IMR-90 (cell line): ENCODE results near the gene TAGLN2. TPM values are rescaled to one million over a fixed set of nuclear protein-coding genes. Genes with fewer than 3 reads are reported as not detected.

ENCODE experiments used
- ATAC-seq: fragments of 200-7000 bp; cut with Tn5 transposase; 2 replicates; pipeline ENCODE4 v1.9.1; 2020; ENCODE audit warnings: low read depth, mild to moderate bottlenecking, moderate library complexity
- BruUV-seq: library from RNA; stranded (reverse); fragments of 400-500 nt; replicated peaks from 2 replicates; lab custom pipeline; 2021; lab: Mats Ljungman, UMichigan
- CTCF ChIA-PET: fragments of 300-600 bp; formaldehyde crosslinking; extraction: SDS; loops from one replicate; lab custom pipeline; 2021; ENCODE audit warnings: antibody characterized with exemption; lab: Yijun Ruan, JAX
- POLR2A ChIA-PET: fragments of 300-600 bp; sonication (Branson Sonifier 250); formaldehyde crosslinking; loops from one replicate; lab custom pipeline; 2022; ENCODE audit warnings: antibody characterized with exemption; ENCODE audit not compliant: unreplicated experiment; lab: Charles Lee
- DNase-seq: peaks from one replicate; pipeline ENCODE4 v3.0.0; 2013
- H2AFZ ChIP-seq: replicated peaks from 2 replicates; pipeline ENCODE3; 2013; ENCODE audit warnings: low read length, mild to moderate bottlenecking; ENCODE audit not compliant: poor library complexity
- H2AK5ac ChIP-seq: 2 replicates; pipeline ENCODE4 v1.6.1; 2013; ENCODE audit warnings: low read depth, low read length, inconsistent platforms
- H2AK9ac ChIP-seq: replicated peaks from 2 replicates; pipeline ENCODE3; 2013; ENCODE audit warnings: mild to moderate bottlenecking, low read depth, low read length, moderate library complexity; ENCODE audit not compliant: poor library complexity
- H2BK120ac ChIP-seq: 2 replicates; pipeline ENCODE4 v1.6.1; 2013; ENCODE audit warnings: low read depth, low read length, inconsistent platforms
- H2BK15ac ChIP-seq: 3 replicates; pipeline ENCODE4 v1.6.1; 2013; ENCODE audit warnings: low read depth, low read length, inconsistent platforms
- H2BK20ac ChIP-seq: 2 replicates; pipeline ENCODE4 v1.6.1; 2013; ENCODE audit warnings: low read depth, mild to moderate bottlenecking, inconsistent platforms, low read length, moderate library complexity
- H2BK5ac ChIP-seq: 2 replicates; pipeline ENCODE4 v1.6.1; 2013; ENCODE audit warnings: mild to moderate bottlenecking, low read depth, low read length, inconsistent platforms; ENCODE audit not compliant: poor library complexity, severe bottlenecking
- H3K14ac ChIP-seq: replicated peaks from 2 replicates; pipeline ENCODE4 v1.6.1; 2013; ENCODE audit warnings: low read depth, low read length, inconsistent platforms
- H3K18ac ChIP-seq: 2 replicates; pipeline ENCODE4 v1.6.1; 2013; ENCODE audit warnings: low read depth, low read length, control low read depth
- H3K23ac ChIP-seq: 2 replicates; pipeline ENCODE4 v1.6.1; 2013; ENCODE audit warnings: low read depth, low read length, inconsistent platforms
- H3K27ac ChIP-seq: 2 replicates; pipeline ENCODE4 v1.5.1; 2013; ENCODE audit warnings: mild to moderate bottlenecking, control low read depth, low read length; ENCODE audit not compliant: insufficient read depth
- H3K27me3 ChIP-seq: 2 replicates; pipeline ENCODE4 v1.6.1; 2013; ENCODE audit warnings: low read length; ENCODE audit not compliant: control insufficient read depth, insufficient read depth
- H3K36me3 ChIP-seq: 2 replicates; pipeline ENCODE4 v1.6.1; 2013; ENCODE audit warnings: low read length, mixed read lengths; ENCODE audit not compliant: control insufficient read depth, insufficient read depth
- H3K4ac ChIP-seq: 2 replicates; pipeline ENCODE4 v1.6.1; 2013; ENCODE audit warnings: low read depth, low read length, inconsistent platforms
- H3K4me1 ChIP-seq: 2 replicates; pipeline ENCODE4 v1.6.1; 2013; ENCODE audit warnings: low read length, mixed read lengths; ENCODE audit not compliant: control insufficient read depth, insufficient read depth
- H3K4me2 ChIP-seq: 2 replicates; pipeline ENCODE4 v1.6.1; 2013; ENCODE audit warnings: low read depth, mild to moderate bottlenecking, control low read depth, low read length, moderate library complexity
- H3K4me3 ChIP-seq: 2 replicates; pipeline ENCODE4 v1.5.1; 2013; ENCODE audit warnings: low read depth, mild to moderate bottlenecking, control low read depth, low read length, moderate library complexity; ENCODE audit not compliant: insufficient read depth
- H3K56ac ChIP-seq: 2 replicates; pipeline ENCODE4 v1.6.1; 2013; ENCODE audit warnings: low read length, inconsistent platforms; ENCODE audit not compliant: insufficient read depth; ENCODE audit errors: extremely low read depth
- H3K79me1 ChIP-seq, 2 experiments: 2 replicates each; pipeline ENCODE4 v1.6.1; 2013; ENCODE audit warnings: low read length in 2 of 2, inconsistent platforms in 1 of 2, low read depth in 1 of 2
- H3K9ac ChIP-seq: 2 replicates; pipeline ENCODE4 v1.6.1; 2013; ENCODE audit warnings: low read depth, low read length, control low read depth
- H3K9me1 ChIP-seq: 2 replicates; pipeline ENCODE4 v1.6.1; 2013; ENCODE audit warnings: low read length, inconsistent platforms; ENCODE audit not compliant: insufficient read depth
- H3K9me3 ChIP-seq: 2 replicates; pipeline ENCODE4 v1.6.1; 2013; ENCODE audit warnings: low read length; ENCODE audit not compliant: control insufficient read depth, insufficient read depth
- H4K20me1 ChIP-seq: 2 replicates; pipeline ENCODE4 v1.6.1; 2013; ENCODE audit warnings: low read length, inconsistent platforms; ENCODE audit not compliant: insufficient read depth
- H4K5ac ChIP-seq: 2 replicates; pipeline ENCODE4 v1.6.1; 2013; ENCODE audit warnings: mild to moderate bottlenecking, low read depth, low read length, control low read depth
- H4K8ac ChIP-seq, 2 experiments: 2 replicates each; pipeline ENCODE4 v1.6.1; 2013; ENCODE audit warnings: low read depth in 2 of 2, low read length in 2 of 2, control low read depth in 1 of 2, inconsistent platforms in 1 of 2
- H4K91ac ChIP-seq: 2 replicates; pipeline ENCODE4 v1.6.1; 2013; ENCODE audit warnings: low read depth, low read length, inconsistent platforms; ENCODE audit not compliant: insufficient read depth
- BHLHE40 ChIP-seq: fragments of 150-350 bp; IDR thresholded peaks from 2 replicates; pipeline ENCODE4 v1.6.1; 2016; ENCODE audit warnings: mild to moderate bottlenecking, low read depth, low read length
- CEBPB ChIP-seq: IDR thresholded peaks from 2 replicates; pipeline ENCODE4 v1.6.1; 2012; ENCODE audit warnings: low read depth, low read length, improper control_type of control experiment
- CHD1 ChIP-seq: IDR thresholded peaks from 2 replicates; pipeline ENCODE4 v1.6.1; 2012; ENCODE audit warnings: low read depth, low read length, improper control_type of control experiment
- FOS ChIP-seq: fragments of 150-350 bp; IDR thresholded peaks from 2 replicates; pipeline ENCODE4 v1.6.1; 2016; ENCODE audit warnings: low read depth, low read length
- MAFK ChIP-seq: IDR thresholded peaks from 2 replicates; pipeline ENCODE4 v1.6.1; 2012; ENCODE audit warnings: low read depth, low read length, improper control_type of control experiment
- MAZ ChIP-seq: IDR thresholded peaks from 2 replicates; pipeline ENCODE4 v1.6.1; 2012; ENCODE audit warnings: low read depth, mild to moderate bottlenecking, low read length, improper control_type of control experiment, moderate library complexity, borderline replicate concordance
- MXI1 ChIP-seq: IDR thresholded peaks from 2 replicates; pipeline ENCODE4 v1.6.1; 2012; ENCODE audit warnings: low read depth, mild to moderate bottlenecking, low read length, moderate library complexity, borderline replicate concordance
- NFE2L2 ChIP-seq: fragments of 150-350 bp; IDR thresholded peaks from 2 replicates; pipeline ENCODE4 v1.6.1; 2016; ENCODE audit warnings: low read depth, mild to moderate bottlenecking, low read length
- POLR2A ChIP-seq: IDR thresholded peaks from 2 replicates; pipeline ENCODE4 v1.6.1; 2012; ENCODE audit warnings: mild to moderate bottlenecking, low read depth, low read length
- RAD21 ChIP-seq: IDR thresholded peaks from 2 replicates; pipeline ENCODE4 v1.6.1; 2012; ENCODE audit warnings: low read length, improper control_type of control experiment
- RCOR1 ChIP-seq: IDR thresholded peaks from 2 replicates; pipeline ENCODE4 v1.6.1; 2012; ENCODE audit warnings: mild to moderate bottlenecking, low read length, improper control_type of control experiment; ENCODE audit not compliant: insufficient replicate concordance
- RFX5 ChIP-seq: IDR thresholded peaks from 2 replicates; pipeline ENCODE4 v1.8.0; 2012; ENCODE audit warnings: low read depth, mild to moderate bottlenecking, low read length, moderate library complexity
- SMC3 ChIP-seq: fragments of 150-350 bp; IDR thresholded peaks from 2 replicates; pipeline ENCODE4 v1.6.1; 2016; ENCODE audit warnings: low read depth, mild to moderate bottlenecking, antibody characterized with exemption, low read length, moderate library complexity
- WGBS, 2 experiments: methylation state at CpG; one replicate each; pipeline versions ENCODE4 v1.1.5 to v1.1.7; 2013; ENCODE audit warnings: missing lambda C conversion rate in 2 of 2; ENCODE audit not compliant: insufficient read length in 1 of 2; ENCODE audit errors: extremely low coverage in 2 of 2; 5-methylcytosine and 5-hydroxymethylcytosine counted together
- dilution Hi-C: fragments of 300-500 bp; cut with HindIII; formaldehyde crosslinking; loops from one replicate; pipeline ENCODE4 v1.14.3; 2018; ENCODE audit warnings: low sequenced_read_pairs; ENCODE audit not compliant: unreplicated experiment
- in situ Hi-C: fragments of 300-500 bp; cut with MboI; formaldehyde crosslinking; loops from 3 replicates; pipeline ENCODE4 v1.14.3; 2019; ENCODE audit warnings: low sequenced_read_pairs, inconsistent platforms, mixed read lengths
- intact Hi-C: fragments of 100-400 bp; cut with micrococcal nuclease; formaldehyde crosslinking; loops from 2 replicates; pipeline ENCODE4 v1.10.0; 2022
- polyA plus RNA-seq, 3 experiments: library from polyadenylated mRNA; depleted of rRNA; stranded (reverse); fragments of >200 nt; gene quantifications; 2 replicates each; pipeline ENCODE4 v1.2.3, GENCODE V29; 2012; ENCODE audit warnings: low replicate concordance in 1 of 3
- total RNA-seq: library from RNA; depleted of rRNA; stranded (reverse); fragments of >200 nt; gene quantifications from 2 replicates; pipeline ENCODE4 v1.2.3, GENCODE V29; 2012
- TF ChIP-seq, protein P1 (sequence below): fragments of 150-350 bp; IDR thresholded peaks from 2 replicates; pipeline ENCODE4 v1.6.1; 2016; ENCODE audit warnings: low read depth, mild to moderate bottlenecking, low read length, moderate library complexity, borderline replicate concordance
- TF ChIP-seq, protein P2 (sequence below): conservative IDR thresholded peaks from 2 replicates; pipeline ENCODE4 v1.5.1; 2012; ENCODE audit warnings: mild to moderate bottlenecking, low read depth, low read length, improper control_type of control experiment
- TF ChIP-seq, protein P3 (sequence below): fragments of 150-350 bp; IDR thresholded peaks from 2 replicates; pipeline ENCODE4 v1.6.1; 2017; ENCODE audit warnings: mild to moderate bottlenecking, antibody characterized with exemption, low read length, low read depth

TAGLN2 gene
- total and polyA plus RNA-seq, 2 of the 4 experiments (the other 2 are of a cell fraction): 440 to 634 TPM

DNA sequence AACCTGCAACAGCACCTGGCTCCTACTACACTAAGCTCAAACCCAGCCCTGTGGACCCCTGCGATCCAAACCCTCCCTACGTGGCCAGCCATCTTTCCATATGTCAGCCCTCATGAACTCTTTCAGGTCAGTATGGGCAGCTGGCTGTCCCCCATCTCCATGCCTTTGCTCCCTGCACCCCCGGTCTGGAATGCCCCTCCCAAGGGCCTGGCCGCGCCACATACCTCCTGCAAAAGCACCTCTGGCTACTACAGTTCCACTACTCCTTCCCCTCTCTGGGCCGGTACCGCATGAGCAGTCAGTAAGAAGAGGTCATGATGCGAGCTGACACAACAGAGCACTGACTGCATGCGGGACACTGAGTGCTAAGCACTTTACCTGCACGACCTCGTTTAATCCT is 10.0 kb upstream of the TAGLN2 start:
- Histone ChIP-seq H3K4me3 (no peak overlapping the region), H2BK120ac (no peak overlapping the region), H3K56ac (no peak overlapping the region), H3K27ac (no peak overlapping the region), H3K36me3 (no peaks in the 10 kb centered on the region), H3K4me2 (no peak overlapping the region), H2BK5ac (no peak overlapping the region), H2AK5ac (no peak overlapping the region), H4K8ac (no peak overlapping the region), H3K79me1 (no peaks in the 10 kb centered on the region), H2AFZ (no peak overlapping the region), H4K5ac (no peak overlapping the region), H3K27me3 (peaks cover 27% of the 10 kb centered on the region), H2AK9ac (no peak overlapping the region), H3K9ac (no peak overlapping the region), H3K9me1 (no peaks in the 10 kb centered on the region), H3K4ac (no peak overlapping the region), H2BK15ac (no peak overlapping the region), H4K20me1 (no peaks in the 10 kb centered on the region), H3K14ac (no peak overlapping the region), H3K9me3 (no peaks in the 10 kb centered on the region), H4K91ac (no peak overlapping the region), H3K23ac (no peak overlapping the region), H3K18ac (no peak overlapping the region), H2BK20ac (no peak overlapping the region), H3K4me1 (no peaks in the 10 kb centered on the region)
- intact Hi-C loops: no loop called here
- POLR2A ChIA-PET: no interaction called here
- BruUV-seq: no TSS peak
- WGBS, 2 experiments: 100% methylated on average over 1 of the region's 11 CpGs; no CpG with 5 or more reads in 1 of the 2 experiments
- ATAC-seq (no peak), DNase-seq (no peak)
- CTCF ChIA-PET: interaction anchor here (0.6 to 6.4 kb wide), 3 partner anchors 71 to 119 kb away, joined by 4 to 48 read pairs (median 15); no protein-coding TSS in a partner anchor
- in situ Hi-C loops: loop anchor here (5.0 to 10.0 kb wide), 2 partner anchors 72 to 439 kb away; no protein-coding TSS in a partner anchor
- no peak for TF ChIP-seq POLR2A
- TF ChIP-seq CEBPB: no peak
- TF ChIP-seq MAZ: no peak
- TF ChIP-seq SMC3: no peak
- TF ChIP-seq, protein P1, sequence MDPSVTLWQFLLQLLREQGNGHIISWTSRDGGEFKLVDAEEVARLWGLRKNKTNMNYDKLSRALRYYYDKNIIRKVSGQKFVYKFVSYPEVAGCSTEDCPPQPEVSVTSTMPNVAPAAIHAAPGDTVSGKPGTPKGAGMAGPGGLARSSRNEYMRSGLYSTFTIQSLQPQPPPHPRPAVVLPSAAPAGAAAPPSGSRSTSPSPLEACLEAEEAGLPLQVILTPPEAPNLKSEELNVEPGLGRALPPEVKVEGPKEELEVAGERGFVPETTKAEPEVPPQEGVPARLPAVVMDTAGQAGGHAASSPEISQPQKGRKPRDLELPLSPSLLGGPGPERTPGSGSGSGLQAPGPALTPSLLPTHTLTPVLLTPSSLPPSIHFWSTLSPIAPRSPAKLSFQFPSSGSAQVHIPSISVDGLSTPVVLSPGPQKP: no peak
- TF ChIP-seq RFX5: no peak
- TF ChIP-seq RAD21: no peak
- TF ChIP-seq, protein P2, sequence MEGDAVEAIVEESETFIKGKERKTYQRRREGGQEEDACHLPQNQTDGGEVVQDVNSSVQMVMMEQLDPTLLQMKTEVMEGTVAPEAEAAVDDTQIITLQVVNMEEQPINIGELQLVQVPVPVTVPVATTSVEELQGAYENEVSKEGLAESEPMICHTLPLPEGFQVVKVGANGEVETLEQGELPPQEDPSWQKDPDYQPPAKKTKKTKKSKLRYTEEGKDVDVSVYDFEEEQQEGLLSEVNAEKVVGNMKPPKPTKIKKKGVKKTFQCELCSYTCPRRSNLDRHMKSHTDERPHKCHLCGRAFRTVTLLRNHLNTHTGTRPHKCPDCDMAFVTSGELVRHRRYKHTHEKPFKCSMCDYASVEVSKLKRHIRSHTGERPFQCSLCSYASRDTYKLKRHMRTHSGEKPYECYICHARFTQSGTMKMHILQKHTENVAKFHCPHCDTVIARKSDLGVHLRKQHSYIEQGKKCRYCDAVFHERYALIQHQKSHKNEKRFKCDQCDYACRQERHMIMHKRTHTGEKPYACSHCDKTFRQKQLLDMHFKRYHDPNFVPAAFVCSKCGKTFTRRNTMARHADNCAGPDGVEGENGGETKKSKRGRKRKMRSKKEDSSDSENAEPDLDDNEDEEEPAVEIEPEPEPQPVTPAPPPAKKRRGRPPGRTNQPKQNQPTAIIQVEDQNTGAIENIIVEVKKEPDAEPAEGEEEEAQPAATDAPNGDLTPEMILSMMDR: no peak
- no peak for TF ChIP-seq BHLHE40
- TF ChIP-seq FOS: no peak
- TF ChIP-seq, protein P3, sequence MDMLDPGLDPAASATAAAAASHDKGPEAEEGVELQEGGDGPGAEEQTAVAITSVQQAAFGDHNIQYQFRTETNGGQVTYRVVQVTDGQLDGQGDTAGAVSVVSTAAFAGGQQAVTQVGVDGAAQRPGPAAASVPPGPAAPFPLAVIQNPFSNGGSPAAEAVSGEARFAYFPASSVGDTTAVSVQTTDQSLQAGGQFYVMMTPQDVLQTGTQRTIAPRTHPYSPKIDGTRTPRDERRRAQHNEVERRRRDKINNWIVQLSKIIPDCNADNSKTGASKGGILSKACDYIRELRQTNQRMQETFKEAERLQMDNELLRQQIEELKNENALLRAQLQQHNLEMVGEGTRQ: no peak
- TF ChIP-seq CHD1: no peak
- no peak for TF ChIP-seq RCOR1
- no peak for TF ChIP-seq MAFK
- TF ChIP-seq MXI1: no peak
- TF ChIP-seq NFE2L2: no peak
- dilution Hi-C loops: no loop called here
